OCI-LY1 (cell line): ENCODE data around the gene OLA1.

Experiments
- H2AFZ ChIP-seq: fragments of 200-600 bp; sonication (generic), shearing (Covaris generic); 2 replicates; pipeline ENCODE4 v1.6.0; 2014; ENCODE audit warnings: antibody characterized with exemption, mild to moderate bottlenecking, low read length
- H3F3A ChIP-seq: fragments of 200-600 bp; sonication (generic), shearing (Covaris generic); 2 replicates; pipeline ENCODE4 v1.6.0; 2014; ENCODE audit warnings: mild to moderate bottlenecking, antibody characterized with exemption, low read length, moderate library complexity; ENCODE audit not compliant: insufficient read depth
- H3K27ac ChIP-seq: fragments of 200-600 bp; sonication (generic); 2 replicates; pipeline ENCODE4 v1.5.1; 2014; ENCODE audit warnings: low read length, mixed run types, mild to moderate bottlenecking, low read depth; ENCODE audit not compliant: poor library complexity, severe bottlenecking
- H3K27me3 ChIP-seq: fragments of 200-600 bp; sonication (generic); 2 replicates; pipeline ENCODE4 v1.6.0; 2014; ENCODE audit warnings: antibody characterized with exemption, mild to moderate bottlenecking, low read length, moderate library complexity; ENCODE audit not compliant: insufficient read depth
- H3K36me3 ChIP-seq: fragments of 200-600 bp; sonication (generic); 2 replicates; pipeline ENCODE4 v1.6.1; 2014; ENCODE audit warnings: mild to moderate bottlenecking, antibody characterized with exemption, low read length, moderate library complexity, mixed read lengths; ENCODE audit not compliant: insufficient read depth
- H3K4me1 ChIP-seq: fragments of 200-600 bp; sonication (generic); 2 replicates; pipeline ENCODE4 v1.5.1; 2014; ENCODE audit warnings: mild to moderate bottlenecking, low read length, moderate library complexity; ENCODE audit not compliant: insufficient read depth, severe bottlenecking
- H3K4me2 ChIP-seq: fragments of 200-600 bp; sonication (generic), shearing (Covaris generic); 2 replicates; pipeline ENCODE4 v1.6.1; 2014; ENCODE audit warnings: low read length
- H3K4me3 ChIP-seq: fragments of 200-600 bp; sonication (generic); 2 replicates; pipeline ENCODE4 v1.5.1; 2014; ENCODE audit warnings: low read length, low read depth, mild to moderate bottlenecking, mixed read lengths; ENCODE audit not compliant: poor library complexity, severe bottlenecking
- H3K79me2 ChIP-seq: fragments of 200-600 bp; shearing (Covaris generic); 2 replicates; pipeline ENCODE4 v1.6.1; 2016; ENCODE audit warnings: mixed run types, low read length, mixed read lengths; ENCODE audit not compliant: insufficient read depth
- H3K9ac ChIP-seq: fragments of 200-600 bp; sonication (generic), shearing (Covaris generic); 2 replicates; pipeline ENCODE4 v1.6.1; 2014; ENCODE audit warnings: mild to moderate bottlenecking, low read length, mixed read lengths
- H3K9me2 ChIP-seq: fragments of 200-600 bp; sonication (generic), shearing (Covaris generic); 2 replicates; pipeline ENCODE4 v1.6.1; 2014; ENCODE audit warnings: low read depth, mild to moderate bottlenecking, low read length, mixed read lengths
- H3K9me3 ChIP-seq: fragments of 200-600 bp; shearing (Covaris generic); 2 replicates; pipeline ENCODE4 v1.6.1; 2014; ENCODE audit warnings: low read length, mixed read lengths
- H4K20me1 ChIP-seq: fragments of 200-600 bp; sonication (generic), shearing (Covaris generic); 2 replicates; pipeline ENCODE4 v1.6.0; 2016; ENCODE audit warnings: mild to moderate bottlenecking, low read length; ENCODE audit not compliant: insufficient read depth
- CTCF ChIP-seq: fragments of 200-600 bp; sonication (generic), shearing (Covaris generic); IDR thresholded peaks from 2 replicates; pipeline ENCODE4 v1.5.1; 2017; ENCODE audit warnings: mild to moderate bottlenecking, antibody characterized with exemption, low read length, moderate library complexity, mixed read lengths
- EZH2 ChIP-seq: fragments of 200-600 bp; sonication (generic), shearing (Covaris generic); IDR thresholded peaks from 2 replicates; pipeline ENCODE4 v1.8.0; 2017; ENCODE audit warnings: borderline replicate concordance, mixed run types, mild to moderate bottlenecking, antibody characterized with exemption, low read length, moderate library complexity, mixed read lengths

The OLA1 gene

GRCh38 chr2:174024524-174025270 lies 223.6 kb downstream of the OLA1 start:
- Histone ChIP-seq H3K4me1 (peaks cover 8% of the 10 kb centered on the region), H3K27ac (no peak overlapping the region), H3K36me3 (no peaks in the 10 kb centered on the region), H3K9me3 (no peaks in the 10 kb centered on the region), H2AFZ (no peak overlapping the region), H3K9me2 (no peaks in the 10 kb centered on the region), H3K27me3 (no peaks in the 10 kb centered on the region), H3K4me2 (no peak overlapping the region), H3K79me2 (no peaks in the 10 kb centered on the region), H3K9ac (no peak overlapping the region), H3K4me3 (no peak overlapping the region), H3F3A (no peaks in the 10 kb centered on the region), H4K20me1 (no peaks in the 10 kb centered on the region)
- TF ChIP-seq CTCF, result no peak
- no peak for TF ChIP-seq EZH2

- no peaks in the 10 kb centered on the region for H3K9me2 ChIP-seq
- no peak overlapping the region for H3K4me3 ChIP-seq
- H3K36me3 ChIP-seq, result no peaks in the 10 kb centered on the region
- H3K9me3 ChIP-seq, result no peaks in the 10 kb centered on the region
- peaks cover 8% of the 10 kb centered on the region for H3K4me1 ChIP-seq
- no peak overlapping the region for H2AFZ ChIP-seq
- H4K20me1 ChIP-seq, result no peaks in the 10 kb centered on the region
- no peaks in the 10 kb centered on the region for H3F3A ChIP-seq
- no peak overlapping the region for H3K27ac ChIP-seq
- no peaks in the 10 kb centered on the region for H3K79me2 ChIP-seq
- TF ChIP-seq CTCF (no peak), EZH2 (no peak)
- H3K4me2 ChIP-seq, result no peak overlapping the region
- H3K9ac ChIP-seq, result no peak overlapping the region
- H3K27me3 ChIP-seq, result no peaks in the 10 kb centered on the region
Measured at GRCh38 chr2:174023591-174024523, 224.5 kb downstream of the OLA1 start.
